ENCODE measurements around the gene GLRX3.
"Not testable (repeated sequence)": the region's sequence is repeated elsewhere in the genome, so short reads cannot be mapped to it uniquely, and the experiment has no call there.

Gene GLRX3

DNA sequence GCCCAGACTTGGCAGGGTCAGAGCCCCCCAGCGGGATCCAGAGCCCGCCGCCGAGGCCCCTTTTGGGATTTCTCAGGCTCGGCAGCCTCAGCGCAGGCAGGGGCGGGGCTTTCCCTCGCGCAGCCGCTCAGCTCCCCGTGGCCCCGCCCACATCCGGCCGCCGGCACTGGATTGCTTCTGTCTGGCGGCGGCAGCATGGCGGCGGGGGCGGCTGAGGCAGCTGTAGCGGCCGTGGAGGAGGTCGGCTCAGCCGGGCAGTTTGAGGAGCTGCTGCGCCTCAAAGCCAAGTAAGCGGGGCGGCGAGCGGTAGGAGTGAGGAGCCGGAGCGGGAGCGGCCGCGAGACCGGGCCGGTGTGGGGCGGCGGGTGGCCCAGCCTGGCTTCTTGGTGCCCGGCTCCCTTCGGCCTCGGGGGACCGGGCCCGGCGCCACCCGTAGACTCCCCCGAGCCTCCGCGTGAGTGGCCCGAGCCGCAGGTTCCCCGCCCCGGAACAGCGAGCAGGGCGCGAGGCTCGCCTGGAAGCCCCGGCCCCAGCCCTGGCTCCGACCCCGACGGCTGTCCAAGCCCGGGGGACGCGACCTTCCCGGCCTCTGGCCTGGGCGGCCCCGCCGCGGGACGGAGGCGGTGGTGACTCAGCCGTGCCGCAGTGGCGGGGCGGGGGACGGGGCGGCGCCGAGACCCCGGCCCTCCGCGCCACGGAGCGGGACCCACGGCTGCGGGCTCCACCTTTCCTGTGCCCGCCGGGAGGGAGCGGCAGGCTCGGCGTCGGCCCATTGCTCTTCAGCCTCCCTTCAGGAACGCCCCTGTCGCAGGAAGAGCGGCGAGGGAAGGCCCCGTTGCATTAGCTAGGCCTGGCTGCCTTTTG lies at the start of gene GLRX3:
Gene GLRX3, plus strand, starts transcription at position 166 of the 864 bp plus-strand sequence. Its CDS starts 30 bp downstream, at position 196.
- DNase-seq (ENCODE audit: low spot score), result peak; percentile 92

DNA sequence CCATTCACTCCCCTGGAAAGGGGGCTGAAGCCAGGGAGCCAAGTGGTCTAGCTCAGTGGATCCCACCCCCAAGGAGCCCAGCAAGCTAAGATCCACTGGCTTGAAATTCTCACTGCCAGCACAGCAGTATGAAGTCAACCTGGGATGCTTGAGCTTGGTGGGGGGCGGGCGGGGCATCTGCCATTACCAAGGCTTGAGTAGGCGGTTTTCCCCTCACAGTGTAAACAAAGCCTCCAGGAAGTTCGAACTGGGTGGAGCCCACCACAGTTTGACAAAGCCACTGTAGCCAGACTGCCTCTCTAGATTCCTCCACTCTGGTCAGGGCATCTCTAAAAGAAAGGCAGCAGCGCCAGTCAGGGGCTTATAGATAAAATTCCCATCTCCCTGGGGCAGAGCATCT lies 45.6 kb upstream of the GLRX3 start:
- not testable (repeated sequence) for DNase-seq (ENCODE audit: low spot score)

DNA sequence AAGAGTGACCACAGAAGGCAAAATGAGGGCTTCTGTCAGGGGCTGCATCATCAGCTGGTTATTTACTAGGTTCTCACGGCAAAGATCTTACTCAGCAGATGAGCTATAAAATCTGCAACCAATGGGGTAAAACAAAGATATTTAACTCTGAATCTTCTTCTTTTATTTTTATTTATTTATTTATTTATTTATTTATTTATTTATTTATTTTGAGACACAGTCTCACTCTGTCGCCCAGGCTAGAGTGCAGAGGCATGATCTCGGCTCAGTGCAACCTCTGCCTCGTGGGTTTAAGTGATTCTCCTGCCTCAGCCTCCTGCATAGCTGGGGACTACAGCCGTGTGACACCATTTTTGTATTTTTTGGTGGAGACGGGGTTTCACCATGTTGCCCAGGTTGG lies 36.8 kb upstream of the GLRX3 start:
- no peak for DNase-seq (ENCODE audit: low spot score)

DNA sequence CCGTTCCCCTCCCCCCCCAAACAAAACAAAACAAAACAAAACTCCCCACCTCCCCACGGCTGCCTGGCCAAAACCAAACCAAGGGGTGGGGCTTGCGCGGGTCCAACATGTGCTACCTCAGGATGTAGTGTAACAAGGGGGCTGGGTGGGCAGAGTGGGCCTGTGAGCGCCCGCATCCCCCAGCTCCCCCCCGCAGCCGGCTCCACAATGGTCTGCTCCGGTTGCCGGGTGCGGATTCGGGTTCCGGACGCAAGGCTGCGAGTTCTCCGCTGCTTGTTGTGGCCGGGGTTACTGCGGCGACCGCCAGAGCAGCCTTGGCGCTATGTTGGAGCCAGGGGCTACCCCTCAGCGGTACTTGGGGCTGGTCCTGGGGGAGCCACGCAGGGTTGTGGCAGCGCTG lies 30.5 kb upstream of the GLRX3 start:
- DNase-seq (ENCODE audit: low spot score), result no peak

DNA sequence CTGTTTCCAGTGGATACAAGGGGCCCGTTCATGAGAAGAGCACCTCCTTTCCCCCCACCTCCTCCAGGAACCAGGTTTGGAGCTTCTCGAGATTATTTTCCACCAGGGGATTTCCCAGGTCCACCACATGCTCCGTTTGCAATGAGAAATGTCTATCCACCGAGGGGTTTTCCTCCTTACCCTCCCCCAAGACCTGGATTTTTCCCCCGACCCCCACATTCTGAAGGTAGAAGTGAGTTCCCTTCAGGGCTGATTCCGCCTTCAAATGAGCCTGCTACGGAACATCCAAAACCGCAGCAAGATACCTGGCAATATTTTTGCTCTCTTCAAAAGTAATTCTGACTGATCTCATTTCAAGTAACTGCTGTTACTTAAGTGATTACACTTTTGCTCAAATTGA lies 28.0 kb upstream of the GLRX3 start:
- DNase-seq (ENCODE audit: low spot score), result not testable (repeated sequence)

DNA sequence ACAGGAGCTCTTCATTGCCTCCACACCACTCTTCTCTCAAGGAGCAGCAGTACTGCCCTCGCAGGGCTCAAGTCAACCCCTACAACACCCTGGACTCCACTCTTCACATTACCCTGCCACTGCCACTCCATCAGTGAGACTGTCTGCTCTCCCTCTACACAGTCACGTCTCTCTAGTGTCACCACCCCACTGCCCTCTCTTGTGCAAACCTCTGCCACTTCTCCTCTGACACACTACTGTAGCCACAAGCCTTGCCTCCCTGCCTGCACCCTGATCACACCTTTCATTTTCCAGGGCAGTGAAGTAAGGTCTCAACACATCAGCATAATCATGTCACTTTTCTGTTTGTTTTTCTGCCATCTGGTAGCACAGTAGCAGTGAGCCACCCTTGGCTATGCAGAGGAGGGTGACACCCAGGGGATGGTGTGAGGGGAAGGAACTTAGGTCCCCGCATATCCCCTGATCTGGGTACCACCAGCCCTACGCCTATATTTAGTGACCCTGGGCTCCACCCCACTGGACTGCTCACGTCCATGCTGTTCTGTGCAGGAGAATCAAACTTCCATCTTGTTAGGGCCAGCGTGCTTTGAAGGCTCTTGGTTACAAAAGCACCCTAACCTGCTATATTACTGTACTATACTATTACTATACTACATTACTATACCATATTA lies 27.1 kb upstream of the GLRX3 start:
- DNase-seq (ENCODE audit: low spot score), result no peak

DNA sequence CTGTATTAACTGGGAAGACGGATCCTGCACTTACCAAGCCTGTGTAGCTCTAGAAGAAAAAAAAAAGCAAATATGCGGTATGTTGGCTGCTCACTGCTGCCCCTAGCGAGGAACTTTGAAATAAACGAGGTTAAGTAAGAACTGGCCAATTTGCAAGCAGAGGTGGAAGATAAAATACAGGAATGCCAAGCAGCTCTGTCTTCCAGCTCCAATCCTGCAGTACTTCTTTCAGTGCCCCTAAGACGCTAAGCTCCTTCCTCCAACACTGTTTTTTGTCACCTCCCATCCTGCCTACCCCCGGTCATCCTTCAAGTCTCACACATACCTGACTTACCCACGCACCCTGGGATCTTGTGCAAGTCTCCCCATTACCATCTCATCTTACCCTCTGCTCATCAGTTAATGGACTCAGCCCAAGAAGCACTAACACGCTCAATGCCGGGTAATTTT lies 26.4 kb upstream of the GLRX3 start:
- peak; percentile 48 for DNase-seq (ENCODE audit: low spot score)

DNA sequence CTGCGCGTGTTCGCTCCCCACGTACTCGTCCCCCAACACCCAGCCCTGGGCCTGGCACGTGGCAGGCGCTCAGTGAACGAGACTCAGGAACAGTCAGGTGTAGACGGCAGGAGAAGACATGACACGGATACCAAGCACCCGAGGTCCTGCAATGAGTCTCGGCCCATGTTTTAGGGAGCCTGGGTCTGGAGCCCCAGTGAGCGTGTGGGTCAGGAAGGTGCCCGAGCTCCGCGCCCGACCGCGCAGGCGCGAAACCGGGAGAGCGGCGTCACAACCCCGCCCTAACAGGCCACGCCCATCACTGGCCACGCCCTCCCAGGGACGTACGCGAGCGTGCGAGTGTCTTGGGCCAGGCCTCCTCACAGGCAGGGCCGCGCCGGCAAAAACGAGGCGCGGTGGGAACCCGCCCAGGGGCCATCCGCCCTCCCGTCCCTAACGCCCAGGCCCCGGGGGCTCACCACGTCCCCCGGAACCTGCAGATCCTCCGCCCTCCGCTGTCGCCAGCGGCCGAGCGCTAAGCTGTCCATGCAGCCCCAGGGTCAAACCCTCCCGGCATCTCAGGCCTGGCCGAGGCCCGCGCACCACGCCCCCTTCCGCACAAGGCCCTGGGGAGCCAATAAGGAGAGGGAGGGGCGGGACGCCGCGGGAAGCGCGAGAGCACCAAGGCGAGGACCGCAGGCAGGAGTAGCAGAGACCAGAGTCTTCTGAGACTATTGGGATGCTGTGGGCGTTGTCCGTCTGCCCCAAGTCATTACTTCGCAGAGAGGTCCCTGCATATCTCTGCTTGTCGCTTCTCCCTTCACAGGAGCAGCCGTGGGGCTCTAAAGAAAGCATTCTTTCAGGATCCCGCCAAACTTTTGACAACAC lies 25.7 kb upstream of the GLRX3 start, which contains the start of gene C10orf143:
Gene C10orf143, minus strand, starts transcription at position 585 of the 867 bp plus-strand sequence. Its CDS starts 58 bp downstream, at position 527.
- peak; percentile 91 for DNase-seq (ENCODE audit: low spot score)

DNA sequence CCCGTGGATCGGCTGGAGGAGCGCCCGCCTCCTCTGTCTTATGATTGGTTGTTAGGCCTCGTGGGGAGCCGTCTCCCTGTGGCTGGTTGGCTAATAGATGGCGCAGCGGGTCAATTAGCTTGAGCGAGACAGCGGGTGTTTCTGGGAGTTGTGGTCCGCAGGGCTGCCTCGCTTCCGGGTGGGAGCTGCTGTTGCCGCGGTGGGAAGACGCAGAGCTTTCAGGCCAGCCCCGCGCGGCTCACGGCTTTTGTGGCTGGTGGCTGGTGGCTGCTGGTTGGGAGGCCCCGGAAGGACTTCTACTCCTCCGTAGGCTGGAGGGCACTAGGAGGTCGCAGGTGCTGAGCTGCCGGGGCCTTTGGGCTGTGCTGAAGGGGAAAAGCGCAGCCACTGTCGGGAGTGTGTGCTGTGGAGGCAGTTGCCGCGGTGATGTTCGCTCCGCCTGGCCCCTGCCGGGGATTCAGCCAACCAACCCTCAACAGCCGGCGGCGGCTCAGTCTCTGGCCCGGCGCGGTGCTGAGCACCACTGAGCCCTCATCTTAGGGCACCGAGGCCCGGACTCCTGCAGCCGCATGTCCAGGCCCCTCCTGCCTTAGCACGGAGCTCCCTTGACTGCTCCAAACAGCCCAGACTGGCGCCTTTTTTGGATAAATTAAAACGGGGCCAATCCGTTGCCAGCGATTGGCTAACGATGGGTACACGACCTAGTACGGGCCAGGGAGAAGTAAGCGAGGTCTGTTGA lies 24.9 kb upstream of the GLRX3 start:
- peak; percentile 87 for DNase-seq (ENCODE audit: low spot score)

DNA sequence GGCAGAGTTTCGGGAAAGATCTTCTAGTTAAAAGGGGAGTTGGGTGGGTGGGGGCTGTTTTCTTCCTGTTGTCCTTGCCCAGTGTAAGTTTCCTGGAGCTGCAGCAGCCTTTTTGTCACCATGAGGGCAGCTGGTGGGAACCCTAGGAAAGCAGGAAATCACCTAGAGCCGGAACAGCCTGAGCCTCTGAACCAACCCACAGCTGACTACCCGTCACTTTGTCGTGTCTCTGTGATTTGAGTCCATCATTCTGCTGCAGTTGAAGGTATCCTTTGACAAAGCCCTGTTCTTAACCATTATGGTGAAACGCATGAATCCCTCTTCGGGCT lies 24.4 kb upstream of the GLRX3 start:
- DNase-seq (ENCODE audit: low spot score), result no peak

DNA sequence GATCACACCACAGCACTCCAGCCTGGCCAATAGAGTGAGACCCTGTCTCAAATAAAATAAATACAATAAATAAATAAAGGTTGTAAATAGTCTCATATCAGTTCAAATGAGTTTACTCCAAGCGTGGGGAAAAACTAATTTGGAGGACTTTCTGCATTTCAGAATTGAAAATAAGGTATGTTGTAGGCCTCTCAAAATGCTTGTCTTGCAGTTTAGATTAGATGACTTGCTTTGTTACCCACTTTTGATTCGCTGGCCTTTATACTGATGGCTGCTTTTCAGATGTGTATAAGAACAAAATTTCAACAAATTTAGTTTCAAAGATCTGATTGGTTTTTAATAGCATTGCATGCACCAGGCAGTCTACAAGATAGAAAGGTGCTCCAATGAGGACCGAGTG lies 23.4 kb upstream of the GLRX3 start:
- no peak for DNase-seq (ENCODE audit: low spot score)

DNA sequence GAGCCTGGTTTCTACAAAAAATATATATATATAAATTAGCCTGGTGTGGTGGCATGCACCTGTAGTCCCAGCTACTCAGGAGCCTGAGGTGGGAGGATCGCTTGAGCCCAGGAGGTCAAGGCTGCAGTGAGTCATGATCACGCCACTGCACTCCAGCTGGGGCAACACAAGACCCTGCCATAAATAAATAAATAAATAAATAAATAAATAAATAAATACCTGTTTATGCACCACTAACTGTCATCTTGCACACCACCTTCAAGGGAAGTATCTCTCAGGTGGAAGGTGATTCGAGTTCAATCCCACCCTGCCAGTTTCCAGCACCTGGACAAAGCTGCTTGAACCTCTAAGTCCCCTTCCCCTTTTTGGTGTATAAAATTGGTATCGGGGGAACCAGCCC lies 19.2 kb upstream of the GLRX3 start:
- DNase-seq (ENCODE audit: low spot score), result not testable (repeated sequence)

DNA sequence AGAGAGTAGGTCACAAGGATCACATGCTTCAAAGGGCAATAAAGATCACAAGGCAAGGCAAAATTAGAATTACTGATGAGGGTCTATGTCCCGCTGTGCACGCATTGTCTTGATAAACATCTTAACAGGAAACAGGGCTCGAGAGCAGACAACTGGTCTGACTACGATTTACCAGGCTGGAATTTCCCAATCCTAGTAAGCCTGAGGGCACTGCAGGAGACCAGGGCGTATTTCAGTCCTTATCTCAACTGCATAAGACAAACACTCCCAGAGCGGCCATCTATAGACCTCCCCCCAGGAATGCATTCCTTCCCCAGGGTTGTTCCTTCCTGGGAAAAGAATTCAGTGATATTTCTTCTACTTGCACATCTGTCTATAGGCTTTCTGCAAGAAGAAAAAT lies 18.7 kb upstream of the GLRX3 start:
- not testable (repeated sequence) for DNase-seq (ENCODE audit: low spot score)

DNA sequence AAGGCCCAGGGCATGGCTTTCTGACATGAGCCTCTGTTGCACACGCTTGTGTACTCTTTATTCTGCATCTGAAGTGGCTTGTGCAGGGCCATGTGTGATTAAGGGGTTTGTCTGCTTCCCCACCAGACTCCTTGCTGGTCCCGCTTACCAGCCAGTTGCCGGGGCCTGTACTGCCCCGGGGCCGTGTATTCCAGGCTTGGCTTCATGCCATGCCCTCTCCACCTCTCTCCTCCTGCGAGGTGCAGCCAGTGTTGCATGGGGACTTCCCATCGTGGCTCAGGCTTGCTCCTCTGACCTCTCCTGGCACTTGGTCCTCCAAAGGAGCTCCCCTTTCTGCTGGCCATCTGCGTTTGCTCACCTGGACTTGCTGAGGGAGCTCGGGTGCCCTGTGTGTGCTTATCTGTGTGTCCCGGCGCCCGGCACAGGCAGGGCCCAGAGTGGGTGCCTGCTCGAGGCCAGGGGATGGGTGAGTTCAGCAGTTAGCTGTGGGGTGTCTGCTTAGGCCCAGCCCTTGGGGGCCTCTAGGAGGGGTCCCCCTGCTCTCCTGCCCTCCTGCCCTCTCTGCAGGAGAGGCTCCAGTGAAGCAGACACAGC lies 14.6 kb upstream of the GLRX3 start:
- no peak for DNase-seq (ENCODE audit: low spot score)

DNA sequence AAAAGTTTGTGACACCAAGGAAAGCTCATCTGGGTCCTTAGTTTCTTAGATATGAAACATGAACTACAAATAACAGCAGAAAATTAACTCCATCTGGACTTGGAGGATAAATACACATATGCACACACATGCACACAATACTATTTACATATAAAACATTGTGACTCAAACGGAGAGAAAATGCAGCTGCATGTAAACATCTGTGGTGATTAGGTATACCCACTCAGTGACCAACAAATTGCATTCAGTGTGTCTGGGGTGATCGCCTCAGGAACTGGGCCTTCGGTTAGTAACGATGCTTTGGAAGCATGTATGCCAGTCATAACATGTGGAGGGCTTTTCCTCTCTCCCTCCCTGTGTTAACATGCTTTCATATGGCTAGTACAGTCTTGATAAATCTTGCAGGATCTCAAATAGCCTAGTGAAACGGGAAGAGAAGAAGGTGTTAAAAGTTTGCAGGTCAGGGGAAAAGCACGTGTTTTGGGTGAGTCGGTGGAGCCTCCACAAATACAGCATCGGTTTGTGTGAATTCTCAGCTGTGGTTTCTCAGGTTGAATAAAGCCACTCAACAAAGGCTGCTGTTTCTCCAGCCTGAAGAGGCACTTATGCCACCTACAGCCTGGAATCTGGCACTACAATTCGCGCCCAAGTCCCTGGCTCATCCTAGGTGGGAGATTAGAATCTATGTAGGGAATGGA lies 8.7 kb upstream of the GLRX3 start:
- DNase-seq (ENCODE audit: low spot score), result peak; percentile 75

DNA sequence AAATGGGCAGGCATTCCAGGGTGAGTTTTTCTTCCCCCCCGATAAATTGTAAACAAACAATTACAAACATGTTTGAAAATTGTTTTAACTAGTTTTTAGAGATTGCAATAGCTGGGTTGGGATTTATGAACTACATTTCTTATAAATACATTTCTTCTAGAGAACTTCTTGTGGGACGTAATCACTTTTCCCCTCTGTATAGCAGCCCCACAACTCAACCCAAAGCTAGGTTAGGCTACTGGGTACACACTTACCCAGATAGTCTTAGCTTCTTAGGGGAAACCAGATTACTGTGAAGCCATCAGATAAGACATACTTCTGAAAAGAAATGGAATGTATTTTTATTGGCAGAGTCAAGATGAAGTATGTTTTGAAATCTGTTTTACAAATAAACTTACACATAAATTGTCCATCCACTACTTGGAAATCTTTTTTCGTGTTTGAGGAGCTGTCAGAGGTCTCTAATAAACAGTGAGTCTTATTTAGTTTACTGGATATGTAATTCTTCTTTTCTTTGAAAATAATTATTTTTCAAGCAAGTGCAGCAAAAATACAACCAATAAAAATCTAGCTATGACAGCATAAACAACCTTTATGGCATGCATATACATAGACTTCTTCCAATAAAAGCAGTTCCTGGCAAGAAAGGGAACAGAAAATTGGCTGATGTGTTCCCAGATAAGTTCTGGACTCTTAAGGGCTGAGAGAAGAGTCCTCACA lies 8.0 kb upstream of the GLRX3 start:
- no peak for DNase-seq (ENCODE audit: low spot score)

DNA sequence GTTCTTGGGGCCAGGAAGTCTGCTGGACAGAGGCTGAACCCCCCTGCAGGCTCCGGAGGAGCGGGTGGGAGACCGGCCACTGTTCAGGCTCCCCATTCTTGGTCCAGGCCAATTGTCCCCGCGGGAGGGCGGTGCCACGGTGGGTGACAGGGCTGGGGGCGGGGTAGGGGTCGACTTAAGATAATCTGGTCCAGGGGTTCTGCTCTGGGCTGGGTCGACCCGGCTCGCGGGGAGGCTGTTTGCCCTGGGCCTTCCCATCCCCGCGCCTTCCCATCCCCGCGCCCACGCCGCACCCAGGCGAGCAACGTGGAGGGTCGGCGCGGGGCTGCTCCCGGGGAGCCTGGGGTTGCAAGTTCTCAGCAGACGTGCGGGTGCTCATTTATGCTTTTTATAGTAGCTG lies 7.3 kb upstream of the GLRX3 start:
- DNase-seq (ENCODE audit: low spot score), result no peak

DNA sequence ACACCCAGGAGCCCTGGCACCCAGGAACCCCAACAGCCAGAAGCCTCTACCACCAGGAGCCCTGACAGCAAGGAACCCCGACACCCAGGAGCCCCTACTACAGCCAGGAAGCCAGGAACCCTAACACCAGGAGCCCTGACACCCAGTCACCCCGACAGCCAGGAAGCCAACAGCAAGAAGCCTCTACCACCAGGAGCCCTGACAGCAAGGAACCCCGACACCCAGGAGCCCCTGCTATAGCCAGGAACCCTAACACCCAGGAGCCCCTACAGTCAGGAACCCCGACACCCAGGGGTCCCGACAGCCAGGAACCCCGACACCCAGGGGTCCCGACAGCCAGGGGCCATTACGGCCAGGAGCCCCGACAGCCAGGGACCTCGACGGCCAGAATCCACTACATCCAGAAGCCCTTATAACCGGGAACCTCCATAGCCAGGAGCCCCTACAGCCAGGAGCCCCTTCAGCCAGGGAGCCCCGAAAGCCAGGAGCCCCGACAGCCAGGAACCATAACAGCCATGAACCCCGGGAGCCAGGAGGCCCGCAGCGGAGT lies 440 bp upstream of the GLRX3 start:
- DNase-seq (ENCODE audit: low spot score), result no peak

DNA sequence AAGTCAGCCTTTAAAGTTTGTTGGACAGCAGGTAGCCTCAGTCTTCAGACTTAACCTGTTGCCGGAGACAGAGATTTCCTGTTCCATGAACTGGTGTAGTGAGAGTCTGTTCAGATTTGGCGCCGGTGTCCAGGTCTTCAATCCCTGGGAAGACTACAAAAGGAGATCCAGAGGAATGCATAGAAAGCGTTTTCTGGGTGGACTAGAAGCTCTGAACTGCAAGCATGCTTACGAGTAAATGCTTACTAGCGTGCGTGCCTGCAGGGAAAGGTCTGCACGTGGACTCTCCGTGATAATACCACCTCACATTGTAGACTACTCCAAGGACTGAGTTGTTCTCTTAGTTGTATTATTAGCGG lies 878 bp downstream of the GLRX3 start:
- no peak for DNase-seq (ENCODE audit: low spot score)

Data from D341Med (cell line).